ENCODE results near the gene NGF. TPM values are rescaled to one million over a fixed set of nuclear protein-coding genes. Genes with fewer than 3 reads are reported as not detected.

Gene NGF
- polyA plus RNA-seq, 3 donors: not detected

DNA sequence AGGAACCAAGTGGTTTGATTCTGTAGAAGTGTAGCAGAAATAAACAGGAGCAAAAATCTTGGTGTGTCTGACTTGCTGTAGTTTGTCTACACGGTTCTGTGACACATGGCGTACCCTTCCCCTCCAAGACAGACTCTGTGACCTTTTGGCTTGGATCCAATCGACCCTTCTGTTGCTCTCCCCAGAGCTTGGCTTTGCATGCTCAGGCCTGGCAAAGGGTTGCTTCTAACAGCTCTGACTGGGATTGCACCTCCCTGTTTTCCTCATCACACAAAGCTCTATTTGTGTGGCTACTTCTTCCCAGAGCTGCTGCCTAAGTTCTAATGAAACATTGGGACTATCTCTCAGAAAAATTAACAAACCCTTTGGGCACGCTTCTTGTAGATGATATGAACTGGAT is 24.0 kb downstream of the NGF start:
- Histone ChIP-seq H3K4me3 (replicated peaks in 1 of 3; ENCODE audit: low read depth in 2 of 3, low read length in 3 of 3) (no peak overlapping the region), H3K9me3 (replicated peaks in 1 of 2; ENCODE audit: control insufficient read depth in 1 of 2, insufficient read depth in 1 of 2, low read length in 2 of 2) (no peaks in the 10 kb centered on the region), H3K9ac (ENCODE audit: insufficient read depth, low read length, poor library complexity, severe bottlenecking) (no peak overlapping the region), H3K79me2 (ENCODE audit: insufficient read depth, low read length) (no peaks in the 10 kb centered on the region), H3K4me2 (replicated peaks; ENCODE audit: extremely low read depth, low read length, poor library complexity, severe bottlenecking) (no peak overlapping the region), H2AFZ (ENCODE audit: insufficient read depth, low read depth, low read length, poor library complexity, severe bottlenecking) (no peak overlapping the region), H3K4me1 (ENCODE audit: control insufficient read depth in 1 of 2, insufficient read depth in 2 of 2, low read length in 2 of 2) (no peaks in the 10 kb centered on the region), H3K27me3 (ENCODE audit: control insufficient read depth in 2 of 2, insufficient read depth in 2 of 2, low read length in 2 of 2) (no peaks in the 10 kb centered on the region), H3K36me3 (replicated peaks in 1 of 2; ENCODE audit: control insufficient read depth in 1 of 2, insufficient read depth in 2 of 2, low read length in 2 of 2) (no peaks in the 10 kb centered on the region), H4K20me1 (ENCODE audit: insufficient read depth, low read length) (no peaks in the 10 kb centered on the region), H3K27ac (ENCODE audit: low read depth in 1 of 2, low read length in 2 of 2) (no peak overlapping the region)
- 100% methylated on average over 2 of the region's 4 CpGs for WGBS (ENCODE audit: insufficient coverage)
- Mint-ChIP-seq H3K27me3 (ENCODE audit: low read depth in 3 of 3) (peaks cover 0 to 2% (median 2%) of the 10 kb centered on the region in 3 donors), H3K27ac (no peak overlapping the region), H3K4me3 (no peak overlapping the region), H3K36me3 (no peaks in the 10 kb centered on the region), H3K9me3 (peaks cover 0 to 5% (median 0%) of the 10 kb centered on the region in 7 donors), H3K4me1 (no peaks in the 10 kb centered on the region)
- intact Hi-C loops (cut with micrococcal nuclease): no loop called here
- DNase-seq: no peak
- TF ChIP-seq, protein P1, sequence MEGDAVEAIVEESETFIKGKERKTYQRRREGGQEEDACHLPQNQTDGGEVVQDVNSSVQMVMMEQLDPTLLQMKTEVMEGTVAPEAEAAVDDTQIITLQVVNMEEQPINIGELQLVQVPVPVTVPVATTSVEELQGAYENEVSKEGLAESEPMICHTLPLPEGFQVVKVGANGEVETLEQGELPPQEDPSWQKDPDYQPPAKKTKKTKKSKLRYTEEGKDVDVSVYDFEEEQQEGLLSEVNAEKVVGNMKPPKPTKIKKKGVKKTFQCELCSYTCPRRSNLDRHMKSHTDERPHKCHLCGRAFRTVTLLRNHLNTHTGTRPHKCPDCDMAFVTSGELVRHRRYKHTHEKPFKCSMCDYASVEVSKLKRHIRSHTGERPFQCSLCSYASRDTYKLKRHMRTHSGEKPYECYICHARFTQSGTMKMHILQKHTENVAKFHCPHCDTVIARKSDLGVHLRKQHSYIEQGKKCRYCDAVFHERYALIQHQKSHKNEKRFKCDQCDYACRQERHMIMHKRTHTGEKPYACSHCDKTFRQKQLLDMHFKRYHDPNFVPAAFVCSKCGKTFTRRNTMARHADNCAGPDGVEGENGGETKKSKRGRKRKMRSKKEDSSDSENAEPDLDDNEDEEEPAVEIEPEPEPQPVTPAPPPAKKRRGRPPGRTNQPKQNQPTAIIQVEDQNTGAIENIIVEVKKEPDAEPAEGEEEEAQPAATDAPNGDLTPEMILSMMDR (IDR thresholded peaks at IDR 0.05): no peak

DNA sequence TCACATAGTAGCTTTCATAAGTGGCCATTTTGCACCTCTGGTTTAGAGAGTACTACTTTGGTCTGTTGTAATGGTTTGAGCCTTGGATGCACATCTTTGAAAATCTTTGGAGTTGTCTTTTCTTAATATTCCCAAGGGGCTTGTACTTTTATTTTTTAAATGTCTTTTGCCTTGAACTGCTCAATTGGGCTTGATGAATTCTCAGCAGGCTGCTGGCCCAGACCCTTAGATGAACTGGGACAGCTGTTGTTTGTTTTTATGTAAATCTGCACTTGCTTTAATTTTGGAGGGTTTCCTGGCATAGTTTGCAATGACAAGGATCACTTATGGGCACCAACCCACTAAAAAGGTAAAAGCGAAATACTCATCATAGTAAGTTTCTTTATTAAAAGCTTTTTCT is 24.9 kb downstream of the NGF start:
- no peaks in the 10 kb centered on the region for H3K4me1 Mint-ChIP-seq
- no peak overlapping the region for H3K9ac ChIP-seq (ENCODE audit: insufficient read depth, low read length, poor library complexity, severe bottlenecking)
- H3K27ac Mint-ChIP-seq: no peak overlapping the region
- intact Hi-C loops (cut with micrococcal nuclease): no loop called here
- H3K9me3 ChIP-seq (replicated peaks in 1 of 2; ENCODE audit: control insufficient read depth in 1 of 2, insufficient read depth in 1 of 2, low read length in 2 of 2): no peaks in the 10 kb centered on the region
- no peak overlapping the region for H3K4me3 ChIP-seq (replicated peaks in 1 of 3; ENCODE audit: low read depth in 2 of 3, low read length in 3 of 3)
- no peak overlapping the region for H3K4me2 ChIP-seq (replicated peaks; ENCODE audit: extremely low read depth, low read length, poor library complexity, severe bottlenecking)
- H2AFZ ChIP-seq (ENCODE audit: insufficient read depth, low read depth, low read length, poor library complexity, severe bottlenecking): no peak overlapping the region
- H3K36me3 ChIP-seq (replicated peaks in 1 of 2; ENCODE audit: control insufficient read depth in 1 of 2, insufficient read depth in 2 of 2, low read length in 2 of 2): no peaks in the 10 kb centered on the region
- H4K20me1 ChIP-seq (ENCODE audit: insufficient read depth, low read length): no peaks in the 10 kb centered on the region
- WGBS (ENCODE audit: insufficient coverage): no CpG with 5 or more reads among the region's 1 CpG
- peaks cover 0 to 4% (median 0%) of the 10 kb centered on the region in 7 donors for H3K9me3 Mint-ChIP-seq
- H3K79me2 ChIP-seq (ENCODE audit: insufficient read depth, low read length): no peaks in the 10 kb centered on the region
- no peaks in the 10 kb centered on the region for H3K36me3 Mint-ChIP-seq
- H3K27ac ChIP-seq (ENCODE audit: low read depth in 1 of 2, low read length in 2 of 2): no peak overlapping the region
- no peaks in the 10 kb centered on the region for H3K4me1 ChIP-seq (ENCODE audit: control insufficient read depth in 1 of 2, insufficient read depth in 2 of 2, low read length in 2 of 2)
- H3K27me3 ChIP-seq (ENCODE audit: control insufficient read depth in 2 of 2, insufficient read depth in 2 of 2, low read length in 2 of 2): no peaks in the 10 kb centered on the region
- peaks cover 1 to 4% (median 2%) of the 10 kb centered on the region in 3 donors for H3K27me3 Mint-ChIP-seq (ENCODE audit: low read depth in 3 of 3)
- TF ChIP-seq, protein P1 (IDR thresholded peaks at IDR 0.05): no peak
- no peak for DNase-seq
- H3K4me3 Mint-ChIP-seq: no peak overlapping the region

Data from CD14-positive monocyte (primary cell).